ENCODE data around the gene SIGMAR1.

DNA sequence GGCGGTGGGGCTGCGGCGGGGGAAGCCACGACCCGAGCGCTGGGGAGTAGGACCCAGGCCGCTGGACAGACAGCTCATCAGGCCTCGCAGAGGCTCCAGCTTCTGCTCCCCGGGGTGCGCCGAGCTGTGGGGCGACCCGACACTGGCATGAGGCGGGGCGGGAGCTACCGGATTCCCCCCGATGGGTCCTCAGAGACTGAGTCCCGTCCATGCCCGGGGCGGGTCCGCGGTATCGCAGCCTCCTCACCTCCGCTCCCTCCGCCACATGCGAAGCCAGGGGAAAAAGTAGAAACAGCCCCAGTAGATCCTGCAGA is 27.4 kb upstream of the SIGMAR1 start:
- TF ChIP-seq, protein P1, sequence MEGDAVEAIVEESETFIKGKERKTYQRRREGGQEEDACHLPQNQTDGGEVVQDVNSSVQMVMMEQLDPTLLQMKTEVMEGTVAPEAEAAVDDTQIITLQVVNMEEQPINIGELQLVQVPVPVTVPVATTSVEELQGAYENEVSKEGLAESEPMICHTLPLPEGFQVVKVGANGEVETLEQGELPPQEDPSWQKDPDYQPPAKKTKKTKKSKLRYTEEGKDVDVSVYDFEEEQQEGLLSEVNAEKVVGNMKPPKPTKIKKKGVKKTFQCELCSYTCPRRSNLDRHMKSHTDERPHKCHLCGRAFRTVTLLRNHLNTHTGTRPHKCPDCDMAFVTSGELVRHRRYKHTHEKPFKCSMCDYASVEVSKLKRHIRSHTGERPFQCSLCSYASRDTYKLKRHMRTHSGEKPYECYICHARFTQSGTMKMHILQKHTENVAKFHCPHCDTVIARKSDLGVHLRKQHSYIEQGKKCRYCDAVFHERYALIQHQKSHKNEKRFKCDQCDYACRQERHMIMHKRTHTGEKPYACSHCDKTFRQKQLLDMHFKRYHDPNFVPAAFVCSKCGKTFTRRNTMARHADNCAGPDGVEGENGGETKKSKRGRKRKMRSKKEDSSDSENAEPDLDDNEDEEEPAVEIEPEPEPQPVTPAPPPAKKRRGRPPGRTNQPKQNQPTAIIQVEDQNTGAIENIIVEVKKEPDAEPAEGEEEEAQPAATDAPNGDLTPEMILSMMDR (IDR thresholded peaks at IDR 0.05): no peak
- TF ChIP-seq POLR2A (IDR thresholded peaks at IDR 0.05): no peak
